ENCODE data around the gene SLC25A43. TPM values are rescaled to one million over a fixed set of nuclear protein-coding genes. Genes with fewer than 3 reads are reported as not detected.

SLC25A43 gene
- total RNA-seq, 2 experiments from 2014 or later, result 13.7 to 15.6 TPM

DNA sequence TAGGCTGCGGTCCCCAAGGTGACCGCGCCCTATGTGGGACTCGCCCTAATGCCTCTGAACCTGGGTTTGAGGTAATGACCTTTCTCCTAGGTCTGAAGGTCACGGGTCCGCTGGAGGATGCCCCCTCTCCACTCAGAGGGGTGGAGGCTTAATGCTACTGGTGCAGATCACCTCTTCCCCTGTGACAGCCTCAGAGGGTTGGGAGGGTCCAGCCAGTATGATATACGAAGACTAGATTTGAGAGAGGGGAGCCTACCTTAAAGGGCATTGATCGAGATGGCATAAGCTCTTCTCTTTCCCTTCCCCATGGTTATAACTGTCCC is 70.1 kb downstream of the SLC25A43 start:
- POLR2A ChIA-PET, result interaction anchor here (0.7 kb wide), 1 partner anchor 225 kb away, joined by 3 read pairs; no protein-coding TSS in a partner anchor
- H3K4me3 ChIP-seq (ENCODE audit: low read depth, low read length, poor library complexity, severe bottlenecking), result peak overlapping the region; percentile 99

DNA sequence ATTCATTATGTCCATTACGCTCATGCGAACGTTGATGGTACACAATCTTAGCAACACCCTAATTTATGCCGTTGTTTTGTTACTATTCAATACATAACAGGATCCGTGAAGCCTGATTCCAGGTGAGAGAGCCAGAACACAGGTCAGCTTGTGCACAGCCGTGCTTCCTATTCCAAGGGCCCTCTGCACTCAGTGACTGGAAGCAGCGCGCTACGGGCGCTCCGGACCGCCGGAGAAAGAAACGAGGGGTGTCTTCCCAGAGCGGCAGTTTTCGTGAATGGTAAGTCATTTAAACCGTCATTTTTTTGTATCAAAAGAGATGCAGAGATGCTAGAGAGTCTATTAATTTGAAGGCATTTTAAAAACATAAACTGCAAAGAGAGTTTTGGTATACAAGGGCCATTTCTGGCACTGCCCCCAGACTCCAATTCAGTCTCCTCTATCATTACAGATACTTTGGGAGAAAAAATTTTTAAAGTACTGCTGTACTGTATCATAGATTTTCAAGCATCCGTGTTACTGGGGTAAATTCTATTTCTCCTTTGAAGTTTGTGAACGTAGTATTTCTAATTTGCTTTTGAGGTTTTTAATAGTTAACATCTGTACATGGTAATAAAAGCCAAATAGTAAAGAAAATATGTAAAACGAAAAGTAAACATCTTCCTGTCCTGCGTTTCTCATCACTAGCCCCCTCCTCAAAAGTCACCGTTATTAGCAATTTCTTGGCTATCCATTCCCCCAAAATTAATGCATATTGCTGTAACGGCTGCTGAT is 75.7 kb downstream of the SLC25A43 start:
- Histone ChIP-seq H2AFZ (ENCODE audit: low read length) (no peak overlapping the region), H3K4me1 (ENCODE audit: insufficient read depth, low read length, poor library complexity, severe bottlenecking) (peaks cover 8% of the 10 kb centered on the region), H3K79me2 (ENCODE audit: insufficient read depth, low read depth, low read length) (peaks cover 3% of the 10 kb centered on the region), H3K36me3 (ENCODE audit: insufficient read depth, low read length) (peaks cover 27% of the 10 kb centered on the region), H3K27ac (ENCODE audit: low read depth, low read length, poor library complexity, severe bottlenecking) (no peak overlapping the region), H3K4me2 (ENCODE audit: low read length) (no peak overlapping the region), H3K9me2 (ENCODE audit: insufficient read depth, low read length) (no peaks in the 10 kb centered on the region), H3K9me3 (ENCODE audit: low read length) (no peaks in the 10 kb centered on the region), H4K20me1 (ENCODE audit: insufficient read depth, low read length) (0 out of 2 replicates have a peak, but pooled peaks cover 10% of the 10 kb centered on the region), H3K4me3 (ENCODE audit: low read depth, low read length, poor library complexity, severe bottlenecking) (no peak overlapping the region)
- TF ChIP-seq, protein P1, sequence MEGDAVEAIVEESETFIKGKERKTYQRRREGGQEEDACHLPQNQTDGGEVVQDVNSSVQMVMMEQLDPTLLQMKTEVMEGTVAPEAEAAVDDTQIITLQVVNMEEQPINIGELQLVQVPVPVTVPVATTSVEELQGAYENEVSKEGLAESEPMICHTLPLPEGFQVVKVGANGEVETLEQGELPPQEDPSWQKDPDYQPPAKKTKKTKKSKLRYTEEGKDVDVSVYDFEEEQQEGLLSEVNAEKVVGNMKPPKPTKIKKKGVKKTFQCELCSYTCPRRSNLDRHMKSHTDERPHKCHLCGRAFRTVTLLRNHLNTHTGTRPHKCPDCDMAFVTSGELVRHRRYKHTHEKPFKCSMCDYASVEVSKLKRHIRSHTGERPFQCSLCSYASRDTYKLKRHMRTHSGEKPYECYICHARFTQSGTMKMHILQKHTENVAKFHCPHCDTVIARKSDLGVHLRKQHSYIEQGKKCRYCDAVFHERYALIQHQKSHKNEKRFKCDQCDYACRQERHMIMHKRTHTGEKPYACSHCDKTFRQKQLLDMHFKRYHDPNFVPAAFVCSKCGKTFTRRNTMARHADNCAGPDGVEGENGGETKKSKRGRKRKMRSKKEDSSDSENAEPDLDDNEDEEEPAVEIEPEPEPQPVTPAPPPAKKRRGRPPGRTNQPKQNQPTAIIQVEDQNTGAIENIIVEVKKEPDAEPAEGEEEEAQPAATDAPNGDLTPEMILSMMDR (conservative IDR thresholded peaks at IDR 0.05; ENCODE audit: low read length), result no peak
- TF ChIP-seq EZH2phosphoT487 (IDR thresholded peaks at IDR 0.05; ENCODE audit: borderline replicate concordance, low read depth, low read length), result no peak
- no peak for DNase-seq (ENCODE audit: low spot score)
- ChIA-PET POLR2A (interaction anchor here (0.6 to 1.0 kb wide), 2 partner anchors 47 to 867 kb away, joined by 3 read pairs; no protein-coding TSS in a partner anchor), CTCF (ENCODE audit: unreplicated experiment) (no interaction called here)
- BruUV-seq (replicated peaks), result no TSS peak
- intact Hi-C loops (cut with micrococcal nuclease; ENCODE audit: unreplicated experiment), result no loop called here

More for the DNA sequence above, 70.1 kb downstream of the SLC25A43 start:
- Histone ChIP-seq H3K27ac (ENCODE audit: low read depth, low read length, poor library complexity, severe bottlenecking) (peak overlapping the region; percentile 47), H3K4me1 (ENCODE audit: insufficient read depth, low read length, poor library complexity, severe bottlenecking) (peaks cover 21% of the 10 kb centered on the region), H3K4me2 (ENCODE audit: low read length) (peak overlapping the region; percentile 81), H2AFZ (ENCODE audit: low read length) (no peak overlapping the region), H3K9me2 (ENCODE audit: insufficient read depth, low read length) (no peaks in the 10 kb centered on the region), H4K20me1 (ENCODE audit: insufficient read depth, low read length) (peaks cover 16% of the 10 kb centered on the region), H3K36me3 (ENCODE audit: insufficient read depth, low read length) (peaks cover 37% of the 10 kb centered on the region), H3K9me3 (ENCODE audit: low read length) (no peaks in the 10 kb centered on the region), H3K79me2 (ENCODE audit: insufficient read depth, low read depth, low read length) (peaks cover 10% of the 10 kb centered on the region)
- no peak for DNase-seq (ENCODE audit: low spot score)
- TF ChIP-seq EZH2phosphoT487 (IDR thresholded peaks at IDR 0.05; ENCODE audit: borderline replicate concordance, low read depth, low read length), result no peak
- TF ChIP-seq, protein P1 (conservative IDR thresholded peaks at IDR 0.05; ENCODE audit: low read length), result peak; percentile 28; the same call in 1 of the 2 replicates
- CTCF ChIA-PET (ENCODE audit: unreplicated experiment), result interaction anchor here (0.6 kb wide), 1 partner anchor 259 kb away, joined by 3 read pairs; no protein-coding TSS in a partner anchor
- no TSS peak for BruUV-seq (replicated peaks)
- intact Hi-C loops (cut with micrococcal nuclease; ENCODE audit: unreplicated experiment), result loop anchor here (2.0 kb wide), 3 partner anchors 44 to 106 kb away; partner anchors contain the start of genes SLC25A43 and UBE2A

Measured in OCI-LY7 (cell line).